Measurements from ENCODE around the gene DPEP1.

Gene DPEP1

GRCh38 chr16:89600427-89600826 is 13.0 kb upstream of the DPEP1 start:
- DNase-seq: no peak

DNA sequence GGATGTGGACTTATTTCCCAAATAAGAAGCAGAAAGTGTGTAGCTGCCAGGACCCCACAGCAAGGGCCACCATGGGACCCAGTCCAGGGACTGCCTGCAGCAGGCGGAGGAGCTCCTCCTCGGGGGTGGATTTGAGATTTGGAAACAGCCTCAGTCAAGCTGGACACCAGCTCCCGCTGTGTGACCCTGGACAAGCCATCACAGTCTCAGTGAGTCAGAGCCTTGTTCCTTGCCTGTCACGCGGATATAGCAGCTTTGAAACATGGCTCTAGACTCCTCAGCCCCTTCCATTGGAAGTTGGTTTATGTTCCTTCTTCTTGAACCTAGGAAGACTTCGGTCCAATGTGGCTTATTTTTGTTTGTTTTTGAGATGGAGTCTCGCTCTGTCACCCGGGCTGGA is 12.5 kb upstream of the DPEP1 start:
- no peak for DNase-seq

GRCh38 chr16:89601906-89602272 is 11.6 kb upstream of the DPEP1 start:
- no peak for DNase-seq

DNA sequence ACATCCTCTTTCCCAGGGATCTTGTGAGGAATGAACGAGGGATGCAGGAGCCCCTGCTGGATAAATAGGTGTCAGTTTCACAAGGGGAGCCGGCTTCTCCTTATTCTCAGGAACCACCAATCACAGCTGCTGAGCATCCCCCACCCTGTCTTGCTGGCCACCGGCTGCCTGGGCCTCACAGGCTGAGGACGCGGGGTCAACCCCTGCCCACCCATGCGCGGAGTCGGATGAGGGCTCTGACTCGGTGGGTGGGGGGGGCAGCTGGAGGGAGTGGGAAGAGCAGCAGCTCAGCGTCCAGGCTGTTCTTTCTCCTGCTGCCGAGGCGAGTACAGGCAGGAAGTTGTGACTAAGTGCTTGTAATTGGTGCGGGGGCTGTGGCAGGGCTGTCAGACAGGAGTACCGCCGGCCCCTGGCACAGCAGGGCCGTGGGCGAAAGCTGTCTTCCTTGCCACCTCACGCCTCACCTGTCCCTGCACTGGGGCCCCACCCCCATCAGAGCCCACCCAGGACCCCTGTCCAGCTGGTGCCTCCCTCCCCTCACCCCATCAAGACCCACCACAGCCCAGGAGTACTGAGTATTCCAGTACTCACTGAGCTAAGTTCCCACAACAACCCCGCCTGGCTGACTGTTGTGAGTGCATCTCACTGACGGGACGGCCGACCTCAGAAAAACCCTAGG is 11.0 kb upstream of the DPEP1 start:
- DNase-seq: peak; percentile 26

DNA sequence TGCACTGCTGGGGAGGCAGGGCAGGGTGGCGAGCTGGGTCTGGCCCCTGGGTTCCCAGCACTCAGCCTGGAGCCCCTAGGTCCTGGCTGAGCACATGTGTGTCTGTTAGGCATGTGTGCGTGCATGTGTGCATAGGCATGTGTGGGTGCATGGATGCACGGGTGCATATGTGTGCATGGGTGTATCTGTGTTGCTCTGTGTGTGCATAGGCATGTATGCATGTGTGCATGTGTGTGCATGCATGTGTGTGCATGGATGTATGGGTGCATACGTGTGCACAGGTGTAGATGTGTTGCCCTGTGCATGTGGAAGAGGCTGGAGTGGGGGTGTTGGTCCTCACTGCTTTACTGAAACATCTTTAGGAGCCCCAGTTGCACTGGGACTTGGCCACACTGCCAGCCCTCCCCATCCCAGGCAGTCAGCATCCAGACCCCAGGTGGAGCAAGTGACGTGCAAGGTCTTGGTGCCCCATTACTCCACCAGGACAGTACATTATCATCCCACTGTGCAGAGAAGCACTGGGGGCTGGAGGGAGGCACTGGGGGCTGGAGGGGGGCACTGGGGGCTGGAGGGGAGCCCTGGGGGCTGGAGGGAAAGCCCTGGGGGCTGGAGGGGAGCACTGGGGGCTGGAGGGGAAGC is 10.4 kb upstream of the DPEP1 start:
- no peak for DNase-seq

DNA sequence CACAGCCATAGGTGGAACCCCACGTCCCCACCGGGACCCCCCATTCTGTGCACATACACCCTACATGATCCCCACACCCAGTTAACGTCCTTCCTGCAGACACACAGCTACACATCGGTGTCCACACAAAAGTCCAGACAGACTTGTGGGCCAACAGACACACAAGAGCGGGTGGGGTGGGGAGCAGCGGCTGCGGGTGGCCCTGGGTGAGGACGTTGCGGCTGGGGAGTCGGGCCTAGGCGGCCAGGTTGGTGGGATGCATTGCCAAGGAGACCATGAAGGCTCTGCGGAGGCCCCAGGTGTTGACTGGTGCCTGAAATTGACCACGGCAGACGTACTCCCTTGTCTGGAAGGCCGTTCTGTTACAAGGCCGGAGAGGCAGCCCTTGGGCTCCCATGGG is 8.7 kb upstream of the DPEP1 start:
- DNase-seq: no peak

DNA sequence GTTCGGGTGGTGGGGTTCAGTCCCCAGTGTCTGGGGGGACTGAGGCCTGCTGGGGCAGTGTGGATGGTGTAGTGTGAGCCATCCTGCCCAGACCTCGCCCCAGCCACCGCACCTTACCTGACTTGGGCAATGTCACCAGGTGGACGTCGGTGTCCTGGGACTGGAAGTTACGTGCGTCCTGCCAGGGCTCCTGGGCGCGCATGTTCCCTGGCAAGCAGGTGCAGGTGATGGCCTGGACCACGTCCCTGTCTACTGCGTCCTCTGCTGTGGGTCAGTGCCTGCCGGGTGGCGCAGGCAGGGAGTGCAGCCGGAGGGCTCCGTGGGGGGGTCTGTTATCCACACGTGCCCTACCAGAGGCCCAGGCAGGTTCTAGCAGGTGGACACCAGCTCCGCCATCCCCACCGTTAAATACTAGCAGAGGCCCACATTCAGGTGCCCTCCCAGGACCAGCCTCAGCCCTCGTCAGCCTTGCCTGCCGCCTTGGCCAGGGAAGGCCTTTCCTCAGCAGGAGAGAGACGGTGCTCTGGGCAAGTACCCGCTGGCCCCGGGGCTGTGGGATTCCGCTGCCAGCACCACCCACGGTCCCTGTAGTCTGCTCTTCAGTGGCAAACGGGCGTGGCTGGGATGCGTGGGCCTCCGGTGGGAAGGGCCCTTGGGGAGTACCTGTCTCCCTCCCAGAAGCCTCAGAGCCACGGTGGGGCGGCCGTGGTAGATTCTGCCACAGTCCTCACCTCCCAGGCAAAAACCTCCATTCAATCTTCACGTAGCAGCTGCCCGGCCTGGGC is 8.1 kb upstream of the DPEP1 start:
- no peak for DNase-seq

GRCh38 chr16:89606006-89606405 is 7.4 kb upstream of the DPEP1 start:
- no peak for DNase-seq

DNA sequence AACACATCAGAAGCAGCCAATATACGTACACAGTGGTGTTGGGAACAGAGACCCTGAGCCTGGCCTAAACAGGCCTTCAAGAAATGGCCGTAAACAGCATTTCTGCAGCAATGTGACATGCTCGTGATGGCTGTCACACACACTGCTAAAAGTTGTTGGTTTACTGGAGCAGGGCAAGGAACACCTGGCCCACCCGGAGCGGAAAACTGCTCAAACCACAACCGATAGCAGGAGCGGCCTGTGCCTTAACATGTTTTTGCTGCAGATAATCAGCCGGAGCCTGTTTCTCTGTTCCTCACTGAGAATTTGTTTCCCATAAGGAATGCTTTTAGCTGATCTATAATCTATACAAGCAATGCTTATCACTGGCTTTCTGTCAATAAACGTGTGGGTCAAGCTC is 6.0 kb upstream of the DPEP1 start:
- DNase-seq: no peak

DNA sequence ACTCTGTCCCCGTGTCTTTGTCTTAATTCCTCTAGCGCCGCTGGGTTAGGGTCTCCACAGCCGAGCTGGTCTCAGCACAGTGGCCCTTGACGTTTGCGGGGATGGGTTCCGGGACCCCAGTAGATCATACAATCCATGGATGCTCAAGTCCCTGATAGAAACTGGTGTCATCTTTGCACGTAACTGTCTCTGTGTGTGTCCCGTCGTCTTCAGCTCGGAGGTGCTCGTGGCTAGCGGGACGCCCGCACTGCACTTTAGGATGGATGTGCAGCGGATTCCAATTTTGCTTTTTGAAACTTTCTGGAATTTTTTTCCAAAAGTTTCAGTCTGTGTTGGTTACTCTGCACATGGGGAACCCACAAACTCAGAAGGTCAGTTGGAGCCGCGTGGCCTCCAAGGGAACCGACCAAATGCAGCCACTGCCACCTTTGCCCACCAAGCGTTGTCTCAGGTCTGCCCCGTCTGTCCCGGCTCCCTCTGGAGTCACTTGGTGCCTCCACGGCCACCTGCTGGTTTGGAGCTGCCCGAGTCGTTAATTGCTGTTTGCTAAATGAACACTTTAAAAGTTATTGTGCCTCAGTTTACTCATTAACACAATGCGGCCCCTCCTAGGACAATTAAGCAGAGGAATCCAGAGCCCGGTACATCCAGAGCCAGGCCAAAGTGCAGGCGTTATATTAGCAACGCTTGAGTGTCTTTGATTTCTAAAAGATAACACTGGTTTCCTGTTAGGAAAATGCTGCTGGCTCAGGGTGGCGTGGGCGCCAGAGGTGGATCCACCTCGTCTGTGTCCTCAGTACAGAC is 5.3 kb upstream of the DPEP1 start:
- DNase-seq: no peak

DNA sequence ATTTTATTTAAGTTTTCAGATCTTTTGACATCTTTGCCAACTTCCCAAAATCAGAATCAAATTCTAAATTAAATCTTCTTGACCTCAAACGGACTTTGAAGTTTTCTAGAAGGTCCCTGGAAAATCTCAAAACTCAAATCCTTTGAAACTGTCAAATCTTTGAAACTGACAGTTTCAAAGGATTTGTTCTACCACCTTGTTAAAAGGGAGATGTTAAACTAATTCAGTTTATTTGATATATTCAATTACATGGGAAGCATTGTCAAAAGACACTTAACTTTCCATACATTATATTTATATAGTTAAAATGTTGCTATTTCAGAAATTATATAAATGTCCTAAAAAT is 3.4 kb upstream of the DPEP1 start:
- DNase-seq: no peak

DNA sequence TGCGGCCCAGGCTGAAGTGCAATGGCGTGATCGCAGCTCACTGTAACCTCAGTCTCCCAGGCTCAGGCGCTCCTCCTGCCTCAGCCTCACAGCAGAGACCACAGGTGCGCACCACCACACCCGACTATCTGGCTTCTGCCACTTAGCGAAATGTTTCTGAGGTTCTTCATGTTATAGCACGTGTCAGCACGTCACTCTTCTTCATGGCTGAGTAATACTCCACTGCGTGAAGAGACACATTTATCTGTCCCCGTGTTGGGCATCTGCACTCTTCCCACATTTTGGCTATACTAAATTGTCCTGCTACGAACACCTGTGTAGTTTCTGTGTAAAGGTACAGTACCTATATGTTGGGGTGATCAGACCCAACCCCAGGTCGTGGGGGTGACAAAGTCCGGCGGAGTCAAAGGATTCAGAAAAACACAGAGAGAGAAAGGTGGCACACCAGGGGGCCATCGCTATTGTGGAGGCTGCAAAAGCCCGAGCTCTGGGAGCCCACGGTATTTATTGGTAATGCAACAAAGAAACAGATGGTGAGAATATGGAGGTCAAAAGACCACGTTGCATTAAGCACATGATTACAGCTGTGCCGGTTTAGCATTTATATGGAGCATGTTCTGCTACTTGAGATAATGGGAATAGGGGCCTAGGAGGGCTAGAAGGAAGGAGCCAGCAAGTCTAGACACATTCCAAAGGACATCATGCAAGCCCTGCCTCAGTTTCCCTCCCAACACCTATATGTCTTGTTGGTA is 851 bp upstream of the DPEP1 start:
- no peak for DNase-seq

GRCh38 chr16:89613954-89614459 is 565 bp downstream of the DPEP1 start:
- DNase-seq: no peak

DNA sequence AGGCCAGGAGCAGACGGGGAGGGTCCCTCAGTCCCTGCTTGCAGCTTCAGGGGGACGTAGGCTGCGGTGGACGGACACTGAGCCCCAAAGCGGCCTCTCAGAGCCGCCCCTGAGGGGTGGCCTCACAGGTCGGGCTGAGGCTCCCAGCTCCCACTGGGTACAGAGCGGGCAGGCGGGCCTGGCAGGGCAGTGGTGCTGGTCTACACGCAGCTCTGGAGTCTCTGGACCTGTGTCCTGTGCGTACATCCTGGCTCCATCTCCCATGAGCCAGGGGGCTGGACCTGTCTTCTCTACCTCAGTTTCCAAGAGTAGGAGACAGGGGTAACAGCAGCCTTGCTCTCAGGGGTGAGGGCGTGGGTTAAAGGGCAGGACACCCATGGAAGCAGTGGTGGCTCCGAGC is 1.7 kb downstream of the DPEP1 start:
- no peak for DNase-seq

DNA sequence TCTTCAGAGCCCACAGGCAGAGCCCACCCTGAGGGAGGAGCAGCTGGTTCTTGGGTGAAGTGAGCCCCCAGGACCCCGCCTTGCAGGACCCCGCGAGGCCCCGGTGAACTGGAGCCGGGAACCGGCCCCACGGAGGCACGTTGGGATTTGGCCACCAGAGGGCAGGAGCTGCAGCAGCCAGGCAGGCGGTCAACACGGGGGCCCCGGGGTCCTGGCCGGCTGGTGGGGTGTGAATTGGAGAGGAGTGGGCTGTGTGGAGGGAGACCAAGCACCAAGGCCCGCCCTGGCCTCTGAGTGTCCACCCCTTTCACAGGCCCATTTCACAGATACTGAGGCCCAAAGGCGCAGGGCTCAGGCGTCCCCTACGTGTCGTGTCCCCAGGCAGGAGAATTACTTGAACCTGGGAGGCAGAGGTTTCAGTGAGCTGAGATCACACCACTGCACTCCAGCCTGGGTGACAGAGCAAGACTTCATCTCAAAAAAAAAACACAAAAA is 2.2 kb downstream of the DPEP1 start:
- no peak for DNase-seq

DNA sequence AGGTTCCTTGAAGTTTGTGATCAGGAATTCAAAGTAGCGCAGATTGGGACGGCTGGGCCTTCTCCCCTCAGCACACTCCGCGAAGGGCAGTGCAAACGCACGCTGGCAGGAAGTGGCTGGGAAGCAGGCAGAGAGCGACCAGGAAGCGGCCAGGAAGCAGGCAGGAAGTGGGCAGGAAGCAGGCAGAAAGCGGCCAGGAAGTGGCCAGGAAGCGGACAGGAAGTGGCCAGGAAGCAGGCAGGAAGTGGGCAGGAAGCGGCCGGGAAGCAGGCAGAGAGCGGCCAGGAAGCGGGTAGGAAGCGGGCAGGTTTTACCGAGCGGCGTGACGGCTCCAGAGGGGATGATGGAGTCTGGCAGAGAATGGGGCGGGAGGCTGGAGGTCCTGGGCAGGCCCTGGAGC is 3.2 kb downstream of the DPEP1 start:
- peak; percentile 19 for DNase-seq

DNA sequence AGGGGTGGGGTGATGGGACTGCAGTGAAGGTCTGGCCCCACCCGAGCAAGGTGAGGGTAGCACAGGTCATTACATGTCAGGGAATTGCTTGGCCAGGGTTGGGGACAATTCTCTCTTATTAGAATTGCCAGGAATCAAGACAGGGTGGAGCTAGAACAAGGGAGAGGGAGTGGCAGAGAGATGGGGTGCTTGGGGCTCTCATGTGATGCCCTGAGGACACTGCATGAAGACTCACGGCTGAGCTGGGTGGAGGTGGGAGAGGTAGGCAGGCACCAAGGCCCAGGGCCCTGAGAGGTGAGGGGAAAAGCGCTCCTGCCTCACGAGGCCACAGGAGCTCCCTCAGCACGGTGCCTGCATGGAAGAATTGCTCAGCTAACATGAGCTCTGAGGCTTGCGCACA is 3.6 kb downstream of the DPEP1 start:
- DNase-seq: no peak

- DNase-seq: no peak
Measured at GRCh38 chr16:89618109-89618998, 4.9 kb downstream of the DPEP1 start.

DNA sequence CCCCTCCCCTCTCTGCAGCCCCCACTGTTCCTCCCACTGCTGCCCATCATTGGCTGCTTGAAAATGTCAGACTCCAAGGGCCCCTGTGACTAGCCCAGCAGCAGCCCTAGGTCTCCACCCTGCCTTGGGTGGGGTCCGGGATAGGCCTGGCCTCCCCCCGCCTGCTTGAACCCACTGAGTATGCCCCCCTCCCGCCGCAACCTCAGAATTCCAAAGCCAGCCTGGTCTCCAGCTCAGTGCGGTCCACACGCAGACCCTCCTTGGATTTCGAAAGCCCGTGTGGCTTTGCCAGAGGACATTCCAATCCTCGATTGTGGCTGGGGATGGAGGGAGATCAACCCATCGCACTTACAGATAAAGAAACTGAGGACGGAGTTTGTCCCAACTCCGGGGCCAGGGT is 6.4 kb downstream of the DPEP1 start:
- DNase-seq: no peak

DNA sequence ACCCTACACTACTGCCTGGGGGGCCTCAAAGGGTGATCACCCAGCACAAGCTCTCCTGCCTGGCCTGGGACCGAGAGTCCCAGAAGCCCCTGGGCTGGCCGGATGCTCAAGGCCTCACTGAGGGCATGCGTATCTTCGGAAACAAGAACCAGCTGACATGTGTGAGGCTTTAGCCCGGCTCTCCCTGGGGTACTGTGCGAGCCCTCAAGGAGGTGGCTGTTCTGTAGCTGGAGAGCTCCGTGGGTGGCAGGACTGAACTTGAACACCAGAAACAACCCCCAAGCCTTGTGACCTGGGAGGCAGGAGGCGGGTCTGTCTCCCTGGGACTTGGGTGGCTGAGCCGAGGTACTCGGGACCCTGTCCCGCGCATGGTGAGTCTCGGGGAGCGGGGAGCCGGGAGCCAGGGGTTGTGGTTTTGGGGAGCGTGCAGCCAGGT is 7.0 kb downstream of the DPEP1 start:
- no peak for DNase-seq

DNA sequence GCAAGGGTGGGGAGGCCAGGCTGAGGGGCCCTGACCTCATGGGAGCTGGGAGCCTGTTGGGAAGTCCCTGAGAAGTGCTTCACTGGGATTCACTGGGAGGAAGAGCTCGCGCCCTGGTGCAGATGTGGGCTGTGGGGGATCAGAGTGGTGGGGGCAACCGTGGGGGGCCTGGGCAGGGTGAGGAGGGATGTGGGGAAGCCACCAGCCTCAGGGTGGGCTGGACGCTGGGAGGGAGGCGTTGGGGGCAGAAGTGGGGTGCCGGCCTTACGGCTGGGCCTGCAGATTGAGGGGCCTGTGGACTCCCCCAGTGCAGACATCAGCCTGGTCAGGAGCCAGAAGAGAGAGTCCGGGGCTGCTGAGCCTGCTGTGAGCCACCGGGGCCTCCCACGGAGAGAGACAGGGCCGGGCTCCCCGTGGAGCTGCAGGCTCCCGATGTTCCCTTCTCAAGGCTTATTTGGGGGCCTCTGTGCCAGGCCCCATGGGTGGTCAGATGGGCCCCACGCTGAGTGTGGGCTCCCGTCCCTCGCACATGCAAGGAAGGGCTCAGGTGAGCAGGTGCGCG is 7.8 kb downstream of the DPEP1 start:
- DNase-seq: no peak

All from CD4-positive, alpha-beta T cell treated with Interferon gamma for 1 hour (primary cell).